ENCODE data around the gene CYTIP.
A peak's percentile ranks its signal among the peaks of the same experiment; 100 is the strongest.

The CYTIP gene

DNA sequence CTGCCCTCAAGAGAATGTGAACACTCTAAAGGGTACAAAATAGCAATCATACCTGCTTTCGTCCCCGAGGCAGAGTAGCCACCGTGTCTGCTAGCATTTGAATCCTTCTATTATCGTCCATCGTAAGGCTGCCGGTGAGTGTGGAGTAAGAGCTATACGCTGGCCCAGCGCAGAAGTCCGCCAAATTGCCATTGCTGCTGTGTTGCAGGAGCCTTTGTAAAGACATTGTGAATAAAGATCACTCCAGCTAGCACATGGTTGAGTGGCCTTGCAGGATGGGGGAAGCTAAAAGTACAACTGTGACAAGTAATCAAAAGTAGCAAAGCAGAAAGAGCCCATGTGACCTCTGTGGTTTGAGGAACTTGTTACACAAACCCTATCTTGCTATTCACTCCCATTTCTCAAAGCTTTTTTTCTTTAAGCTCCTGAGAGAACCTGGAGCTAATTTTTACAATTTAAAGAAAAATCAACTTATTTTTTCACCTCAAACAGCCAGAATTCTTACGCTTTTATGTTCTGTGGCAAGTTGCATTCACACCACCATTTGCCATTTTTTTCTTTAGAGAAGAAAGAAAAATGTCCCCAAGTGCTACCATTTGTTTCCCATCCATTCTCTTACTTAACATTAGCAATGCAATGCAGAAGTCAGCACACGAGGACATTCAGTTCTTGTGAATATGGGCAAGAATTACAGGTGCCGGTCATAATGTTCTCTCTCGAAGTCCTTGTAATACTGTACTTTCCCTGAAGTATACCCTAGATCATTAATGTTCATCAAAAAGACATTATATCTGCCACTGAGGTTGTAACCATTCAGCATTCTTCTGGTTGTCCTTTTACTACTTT lies at the start of gene CYTIP:
Gene CYTIP (minus strand): TSS at position 295 of the 846 bp plus-strand sequence. CDS start 69 bp downstream, at position 226.
- no peak for DNase-seq

GRCh38 chr2:157492189-157492773 lies 48.4 kb upstream of the CYTIP start:
- peak; percentile 74 for DNase-seq

DNA sequence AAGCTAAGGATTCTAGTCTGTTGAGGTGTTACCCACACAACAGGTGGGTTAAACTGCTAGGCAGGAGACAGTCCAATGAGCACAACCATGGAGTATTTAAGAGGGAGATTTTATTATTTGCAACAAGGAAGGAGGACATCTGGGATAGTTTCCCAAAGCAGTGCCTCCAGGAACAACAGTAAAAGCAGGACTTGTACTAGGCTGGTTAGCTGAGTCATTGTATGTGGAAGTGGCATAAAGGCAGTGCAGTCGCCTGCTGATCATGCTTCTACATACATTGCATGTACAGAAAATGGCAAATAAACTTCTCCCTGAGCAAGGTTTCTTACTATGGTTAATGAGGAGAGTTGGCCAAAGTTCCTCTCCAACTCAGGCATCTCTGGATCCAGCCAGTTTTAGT lies 46.1 kb upstream of the CYTIP start:
- DNase-seq, result no peak

DNA sequence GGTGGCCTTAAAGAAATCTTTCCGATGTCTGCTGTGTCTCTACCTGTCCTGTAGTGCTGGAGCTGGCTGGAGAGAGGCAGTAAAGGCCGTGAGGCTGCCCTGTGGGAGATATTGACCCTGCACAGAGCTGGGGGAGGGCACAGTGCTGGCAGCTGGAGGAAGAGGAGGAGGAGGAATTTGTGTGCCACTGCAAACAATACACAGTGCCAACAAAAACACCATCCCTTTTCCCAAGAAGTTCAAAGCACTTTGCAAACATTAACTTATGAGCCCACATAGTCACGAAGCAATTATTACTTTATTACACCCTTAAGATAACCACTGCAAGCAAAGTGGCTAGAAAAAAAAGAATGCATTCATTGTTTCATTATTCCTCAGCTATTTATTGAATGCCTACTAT lies 45.0 kb upstream of the CYTIP start:
- DNase-seq, result no peak

DNA sequence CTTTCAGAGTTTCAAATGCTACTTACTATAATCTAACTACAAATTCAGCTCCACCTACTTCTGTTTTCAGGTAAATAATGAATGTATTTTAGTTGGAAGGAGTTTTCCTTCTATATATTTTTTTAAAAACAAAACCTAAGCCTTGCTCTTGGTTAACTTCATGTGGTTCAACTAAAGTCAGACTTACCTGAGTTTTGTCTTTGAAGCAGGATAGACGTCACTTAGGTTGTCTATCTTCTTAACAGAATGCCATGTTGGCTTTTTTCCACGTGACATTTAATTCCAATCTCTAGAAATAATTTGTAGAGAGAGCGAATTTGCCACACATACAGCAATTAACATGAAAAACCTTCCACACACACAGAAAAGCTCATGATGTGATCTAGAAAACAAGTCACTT lies 43.9 kb upstream of the CYTIP start:
- no peak for DNase-seq

- DNase-seq, result no peak
Observed at GRCh38 chr2:157487271-157487610, 43.4 kb upstream of the CYTIP start.

GRCh38 chr2:157486596-157487270 lies 42.8 kb upstream of the CYTIP start:
- no peak for DNase-seq

GRCh38 chr2:157480182-157480961 lies 36.5 kb upstream of the CYTIP start:
- DNase-seq, result no peak

DNA sequence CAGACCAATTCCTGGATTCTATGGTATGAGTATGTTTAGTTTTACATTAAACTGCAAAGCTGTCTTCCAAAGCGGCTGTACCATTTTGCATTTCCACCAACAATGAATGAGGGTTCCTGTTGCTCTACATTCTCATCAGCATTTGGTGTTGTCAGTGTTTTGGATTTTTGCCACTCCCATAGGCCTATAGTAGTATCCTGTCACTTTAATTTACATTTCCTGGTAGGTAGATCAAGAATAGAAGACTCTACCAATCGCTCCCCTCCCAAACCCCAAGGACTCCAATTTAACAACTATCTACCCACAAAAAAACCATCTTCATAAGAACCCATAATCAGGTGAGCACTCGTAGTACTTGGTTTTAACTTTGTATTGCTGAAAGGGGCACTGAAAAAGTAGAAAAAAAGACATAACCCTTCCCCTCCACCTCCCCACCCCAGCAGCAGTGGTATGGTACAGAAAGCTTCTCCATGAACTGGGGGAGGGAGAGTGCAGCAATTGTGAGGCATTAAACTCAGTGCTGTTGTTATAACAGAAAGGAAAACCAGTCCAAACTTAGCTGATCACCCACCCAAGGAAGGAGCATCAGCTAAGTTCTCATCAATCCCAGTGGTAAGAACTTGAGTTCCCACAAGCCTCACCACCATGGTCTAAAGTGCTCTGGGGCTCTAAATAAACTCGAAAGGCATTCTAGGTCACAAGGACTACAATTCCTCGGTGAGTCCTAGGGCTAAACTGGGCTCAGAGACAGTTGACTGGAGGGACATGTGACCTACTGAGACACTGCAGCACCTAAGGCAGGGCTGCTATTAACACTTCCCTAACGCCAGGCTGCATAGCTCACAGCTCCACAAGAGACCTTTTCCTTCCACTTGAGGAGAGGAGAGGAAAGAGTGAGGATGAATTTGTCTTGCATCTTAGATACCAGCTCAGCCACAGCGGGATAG lies 35.5 kb upstream of the CYTIP start:
- no peak for DNase-seq

- no peak for DNase-seq
Observed at GRCh38 chr2:157477919-157478318, 34.0 kb upstream of the CYTIP start.

- DNase-seq, result no peak
Observed at GRCh38 chr2:157476953-157477709, 33.2 kb upstream of the CYTIP start.

GRCh38 chr2:157475722-157476390 lies 32.0 kb upstream of the CYTIP start:
- DNase-seq, result no peak

DNA sequence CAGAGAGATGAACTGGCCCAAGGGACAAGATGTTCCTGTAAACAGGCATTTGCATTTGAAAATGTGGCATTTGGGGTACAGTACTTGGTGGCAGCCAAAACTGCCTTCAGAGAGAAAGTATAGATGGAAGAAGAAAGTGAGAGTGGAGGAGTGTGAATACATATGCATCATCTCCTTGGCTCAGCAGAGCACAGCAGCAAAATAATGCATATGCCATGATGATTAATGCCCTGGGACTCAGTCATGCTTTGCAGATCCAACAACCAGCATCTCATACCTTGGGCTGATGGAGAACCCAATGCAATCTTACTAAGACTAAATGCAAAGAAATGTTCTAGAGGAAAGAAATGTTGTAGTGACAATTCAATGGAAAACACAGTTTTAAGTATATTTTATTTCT lies 29.7 kb upstream of the CYTIP start:
- DNase-seq, result no peak

DNA sequence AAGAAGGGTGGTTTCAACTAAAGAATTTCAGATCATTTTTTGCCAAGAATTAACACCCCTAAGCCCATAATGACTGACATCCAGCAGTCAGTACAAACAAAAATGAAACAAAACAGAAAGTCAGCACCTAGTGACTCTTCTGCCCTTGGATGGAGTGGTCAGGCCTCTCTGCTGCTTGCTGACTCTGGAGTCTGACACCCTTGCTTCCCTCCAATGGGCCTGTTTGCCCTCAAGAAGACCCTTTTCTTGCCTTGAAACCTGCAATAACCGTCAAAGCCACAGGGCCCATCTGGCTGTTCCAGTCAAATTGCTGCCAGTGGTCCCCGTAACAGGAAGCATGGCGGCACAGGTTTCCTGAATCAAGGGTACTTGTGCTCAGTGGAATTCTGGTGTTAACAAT lies 27.2 kb upstream of the CYTIP start:
- no peak for DNase-seq

- DNase-seq, result no peak
Observed at GRCh38 chr2:157470321-157470720, 26.4 kb upstream of the CYTIP start.

GRCh38 chr2:157469726-157470125 lies 25.8 kb upstream of the CYTIP start:
- no peak for DNase-seq

DNA sequence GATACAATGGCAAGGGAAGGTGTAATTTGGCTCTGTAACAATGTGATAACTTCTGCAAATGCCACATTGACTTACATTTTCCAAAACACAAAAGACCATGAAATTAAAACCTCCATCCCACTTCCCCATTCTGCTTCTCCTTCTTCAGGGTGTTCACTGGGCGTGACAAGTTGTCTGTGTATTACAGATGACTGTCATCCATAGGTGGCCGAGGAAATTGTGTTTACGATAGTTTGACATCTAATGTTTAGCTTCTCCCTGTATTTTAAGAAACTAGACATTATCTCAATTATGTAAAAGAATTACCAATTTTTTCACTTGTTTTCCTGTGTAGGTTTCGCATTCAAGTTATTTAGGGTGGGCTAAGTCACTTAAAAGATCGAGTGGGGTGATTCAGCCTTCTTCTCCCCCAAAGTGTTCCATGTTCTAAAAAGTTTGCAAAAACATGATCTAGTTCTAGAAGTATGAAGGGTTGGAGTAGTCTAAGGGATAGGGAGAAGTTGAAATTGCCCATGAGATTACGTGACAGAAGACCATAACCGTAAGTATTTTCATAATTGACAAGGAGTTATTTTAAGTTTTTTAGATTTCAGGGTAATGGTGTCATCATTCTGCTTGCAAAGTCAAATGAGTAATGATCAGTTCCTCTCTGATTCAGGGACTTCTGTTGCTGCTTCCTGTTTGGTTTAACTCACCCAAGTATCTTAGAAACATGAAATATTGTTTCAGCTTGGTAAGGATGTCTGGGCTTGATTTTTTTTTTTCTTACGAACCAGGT lies 25.2 kb upstream of the CYTIP start:
- no peak for DNase-seq

DNA sequence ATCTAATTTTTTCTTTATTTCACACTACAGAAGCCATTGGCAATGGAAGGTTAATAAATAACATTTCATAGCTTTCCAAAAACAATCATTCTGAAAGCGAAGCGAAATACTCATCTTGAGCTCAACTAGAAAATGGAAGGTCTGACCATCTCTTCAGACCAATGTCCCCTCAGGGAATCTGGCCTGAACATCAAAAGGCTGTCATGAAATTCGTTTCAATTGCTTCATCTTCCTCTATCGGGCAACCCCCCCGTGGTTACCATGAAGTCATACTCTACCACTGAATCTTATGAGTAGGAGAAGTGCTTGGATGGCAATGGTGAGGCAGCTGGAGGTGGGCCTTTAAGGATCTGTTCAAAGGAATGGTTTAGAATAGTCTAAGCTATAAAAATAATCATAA lies 22.9 kb upstream of the CYTIP start:
- DNase-seq, result no peak

GRCh38 chr2:157465554-157465953 lies 21.7 kb upstream of the CYTIP start:
- DNase-seq, result no peak

DNA sequence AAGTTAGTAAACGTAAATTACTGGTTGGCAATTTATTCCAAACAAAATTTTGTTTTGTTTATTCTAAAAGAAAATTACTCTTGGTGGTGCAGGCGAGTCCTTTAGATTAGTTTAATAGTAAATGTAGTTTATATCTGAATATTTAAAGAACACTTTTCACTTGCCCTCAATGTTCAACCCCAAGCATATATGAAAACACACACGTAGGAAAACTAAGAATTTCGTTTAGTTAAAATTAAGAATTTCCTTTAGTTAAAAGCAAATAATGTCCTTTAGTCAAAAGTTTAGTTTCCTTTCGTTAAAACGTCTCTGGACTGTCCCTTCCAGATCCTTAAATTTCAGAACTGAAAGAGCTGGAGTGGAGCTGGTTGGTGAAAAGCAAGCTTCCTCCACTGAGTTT lies 19.1 kb upstream of the CYTIP start:
- DNase-seq, result no peak
